IMR-90 (cell line): Measurements from ENCODE around the gene SLC1A1. TPM values are rescaled to one million over a fixed set of nuclear protein-coding genes. Genes with fewer than 3 reads are reported as not detected.

ENCODE experiments used
- ATAC-seq: fragments of 200-7000 bp; cut with Tn5 transposase; 2 replicates; pipeline ENCODE4 v1.9.1; 2020; ENCODE audit warnings: low read depth, mild to moderate bottlenecking, moderate library complexity
- BruUV-seq: library from RNA; stranded (reverse); fragments of 400-500 nt; replicated peaks from 2 replicates; lab custom pipeline; 2021; lab: Mats Ljungman, UMichigan
- CTCF ChIA-PET: fragments of 300-600 bp; formaldehyde crosslinking; extraction: SDS; loops from one replicate; lab custom pipeline; 2021; ENCODE audit warnings: antibody characterized with exemption; lab: Yijun Ruan, JAX
- POLR2A ChIA-PET: fragments of 300-600 bp; sonication (Branson Sonifier 250); formaldehyde crosslinking; loops from one replicate; lab custom pipeline; 2022; ENCODE audit warnings: antibody characterized with exemption; ENCODE audit not compliant: unreplicated experiment; lab: Charles Lee
- DNase-seq: peaks from one replicate; pipeline ENCODE4 v3.0.0; 2013
- H2AFZ ChIP-seq: replicated peaks from 2 replicates; pipeline ENCODE3; 2013; ENCODE audit warnings: low read length, mild to moderate bottlenecking; ENCODE audit not compliant: poor library complexity
- H2AK5ac ChIP-seq: 2 replicates; pipeline ENCODE4 v1.6.1; 2013; ENCODE audit warnings: low read depth, low read length, inconsistent platforms
- H2AK9ac ChIP-seq: replicated peaks from 2 replicates; pipeline ENCODE3; 2013; ENCODE audit warnings: mild to moderate bottlenecking, low read depth, low read length, moderate library complexity; ENCODE audit not compliant: poor library complexity
- H2BK120ac ChIP-seq: 2 replicates; pipeline ENCODE4 v1.6.1; 2013; ENCODE audit warnings: low read depth, low read length, inconsistent platforms
- H2BK15ac ChIP-seq: 3 replicates; pipeline ENCODE4 v1.6.1; 2013; ENCODE audit warnings: low read depth, low read length, inconsistent platforms
- H2BK20ac ChIP-seq: 2 replicates; pipeline ENCODE4 v1.6.1; 2013; ENCODE audit warnings: low read depth, mild to moderate bottlenecking, inconsistent platforms, low read length, moderate library complexity
- H2BK5ac ChIP-seq: 2 replicates; pipeline ENCODE4 v1.6.1; 2013; ENCODE audit warnings: mild to moderate bottlenecking, low read depth, low read length, inconsistent platforms; ENCODE audit not compliant: poor library complexity, severe bottlenecking
- H3K14ac ChIP-seq: replicated peaks from 2 replicates; pipeline ENCODE4 v1.6.1; 2013; ENCODE audit warnings: low read depth, low read length, inconsistent platforms
- H3K18ac ChIP-seq: 2 replicates; pipeline ENCODE4 v1.6.1; 2013; ENCODE audit warnings: low read depth, low read length, control low read depth
- H3K23ac ChIP-seq: 2 replicates; pipeline ENCODE4 v1.6.1; 2013; ENCODE audit warnings: low read depth, low read length, inconsistent platforms
- H3K27ac ChIP-seq: 2 replicates; pipeline ENCODE4 v1.5.1; 2013; ENCODE audit warnings: mild to moderate bottlenecking, control low read depth, low read length; ENCODE audit not compliant: insufficient read depth
- H3K27me3 ChIP-seq: 2 replicates; pipeline ENCODE4 v1.6.1; 2013; ENCODE audit warnings: low read length; ENCODE audit not compliant: control insufficient read depth, insufficient read depth
- H3K36me3 ChIP-seq: 2 replicates; pipeline ENCODE4 v1.6.1; 2013; ENCODE audit warnings: low read length, mixed read lengths; ENCODE audit not compliant: control insufficient read depth, insufficient read depth
- H3K4ac ChIP-seq: 2 replicates; pipeline ENCODE4 v1.6.1; 2013; ENCODE audit warnings: low read depth, low read length, inconsistent platforms
- H3K4me1 ChIP-seq: 2 replicates; pipeline ENCODE4 v1.6.1; 2013; ENCODE audit warnings: low read length, mixed read lengths; ENCODE audit not compliant: control insufficient read depth, insufficient read depth
- H3K4me2 ChIP-seq: 2 replicates; pipeline ENCODE4 v1.6.1; 2013; ENCODE audit warnings: low read depth, mild to moderate bottlenecking, control low read depth, low read length, moderate library complexity
- H3K4me3 ChIP-seq: 2 replicates; pipeline ENCODE4 v1.5.1; 2013; ENCODE audit warnings: low read depth, mild to moderate bottlenecking, control low read depth, low read length, moderate library complexity; ENCODE audit not compliant: insufficient read depth
- H3K56ac ChIP-seq: 2 replicates; pipeline ENCODE4 v1.6.1; 2013; ENCODE audit warnings: low read length, inconsistent platforms; ENCODE audit not compliant: insufficient read depth; ENCODE audit errors: extremely low read depth
- H3K79me1 ChIP-seq, 2 experiments: 2 replicates each; pipeline ENCODE4 v1.6.1; 2013; ENCODE audit warnings: low read length in 2 of 2, inconsistent platforms in 1 of 2, low read depth in 1 of 2
- H3K9ac ChIP-seq: 2 replicates; pipeline ENCODE4 v1.6.1; 2013; ENCODE audit warnings: low read depth, low read length, control low read depth
- H3K9me1 ChIP-seq: 2 replicates; pipeline ENCODE4 v1.6.1; 2013; ENCODE audit warnings: low read length, inconsistent platforms; ENCODE audit not compliant: insufficient read depth
- H3K9me3 ChIP-seq: 2 replicates; pipeline ENCODE4 v1.6.1; 2013; ENCODE audit warnings: low read length; ENCODE audit not compliant: control insufficient read depth, insufficient read depth
- H4K20me1 ChIP-seq: 2 replicates; pipeline ENCODE4 v1.6.1; 2013; ENCODE audit warnings: low read length, inconsistent platforms; ENCODE audit not compliant: insufficient read depth
- H4K5ac ChIP-seq: 2 replicates; pipeline ENCODE4 v1.6.1; 2013; ENCODE audit warnings: mild to moderate bottlenecking, low read depth, low read length, control low read depth
- H4K8ac ChIP-seq, 2 experiments: 2 replicates each; pipeline ENCODE4 v1.6.1; 2013; ENCODE audit warnings: low read depth in 2 of 2, low read length in 2 of 2, control low read depth in 1 of 2, inconsistent platforms in 1 of 2
- H4K91ac ChIP-seq: 2 replicates; pipeline ENCODE4 v1.6.1; 2013; ENCODE audit warnings: low read depth, low read length, inconsistent platforms; ENCODE audit not compliant: insufficient read depth
- BHLHE40 ChIP-seq: fragments of 150-350 bp; IDR thresholded peaks from 2 replicates; pipeline ENCODE4 v1.6.1; 2016; ENCODE audit warnings: mild to moderate bottlenecking, low read depth, low read length
- CEBPB ChIP-seq: IDR thresholded peaks from 2 replicates; pipeline ENCODE4 v1.6.1; 2012; ENCODE audit warnings: low read depth, low read length, improper control_type of control experiment
- CHD1 ChIP-seq: IDR thresholded peaks from 2 replicates; pipeline ENCODE4 v1.6.1; 2012; ENCODE audit warnings: low read depth, low read length, improper control_type of control experiment
- FOS ChIP-seq: fragments of 150-350 bp; IDR thresholded peaks from 2 replicates; pipeline ENCODE4 v1.6.1; 2016; ENCODE audit warnings: low read depth, low read length
- MAFK ChIP-seq: IDR thresholded peaks from 2 replicates; pipeline ENCODE4 v1.6.1; 2012; ENCODE audit warnings: low read depth, low read length, improper control_type of control experiment
- MAZ ChIP-seq: IDR thresholded peaks from 2 replicates; pipeline ENCODE4 v1.6.1; 2012; ENCODE audit warnings: low read depth, mild to moderate bottlenecking, low read length, improper control_type of control experiment, moderate library complexity, borderline replicate concordance
- MXI1 ChIP-seq: IDR thresholded peaks from 2 replicates; pipeline ENCODE4 v1.6.1; 2012; ENCODE audit warnings: low read depth, mild to moderate bottlenecking, low read length, moderate library complexity, borderline replicate concordance
- NFE2L2 ChIP-seq: fragments of 150-350 bp; IDR thresholded peaks from 2 replicates; pipeline ENCODE4 v1.6.1; 2016; ENCODE audit warnings: low read depth, mild to moderate bottlenecking, low read length
- POLR2A ChIP-seq: IDR thresholded peaks from 2 replicates; pipeline ENCODE4 v1.6.1; 2012; ENCODE audit warnings: mild to moderate bottlenecking, low read depth, low read length
- RAD21 ChIP-seq: IDR thresholded peaks from 2 replicates; pipeline ENCODE4 v1.6.1; 2012; ENCODE audit warnings: low read length, improper control_type of control experiment
- RCOR1 ChIP-seq: IDR thresholded peaks from 2 replicates; pipeline ENCODE4 v1.6.1; 2012; ENCODE audit warnings: mild to moderate bottlenecking, low read length, improper control_type of control experiment; ENCODE audit not compliant: insufficient replicate concordance
- RFX5 ChIP-seq: IDR thresholded peaks from 2 replicates; pipeline ENCODE4 v1.8.0; 2012; ENCODE audit warnings: low read depth, mild to moderate bottlenecking, low read length, moderate library complexity
- SMC3 ChIP-seq: fragments of 150-350 bp; IDR thresholded peaks from 2 replicates; pipeline ENCODE4 v1.6.1; 2016; ENCODE audit warnings: low read depth, mild to moderate bottlenecking, antibody characterized with exemption, low read length, moderate library complexity
- WGBS, 2 experiments: methylation state at CpG; one replicate each; pipeline versions ENCODE4 v1.1.5 to v1.1.7; 2013; ENCODE audit warnings: missing lambda C conversion rate in 2 of 2; ENCODE audit not compliant: insufficient read length in 1 of 2; ENCODE audit errors: extremely low coverage in 2 of 2; 5-methylcytosine and 5-hydroxymethylcytosine counted together
- dilution Hi-C: fragments of 300-500 bp; cut with HindIII; formaldehyde crosslinking; loops from one replicate; pipeline ENCODE4 v1.14.3; 2018; ENCODE audit warnings: low sequenced_read_pairs; ENCODE audit not compliant: unreplicated experiment
- in situ Hi-C: fragments of 300-500 bp; cut with MboI; formaldehyde crosslinking; loops from 3 replicates; pipeline ENCODE4 v1.14.3; 2019; ENCODE audit warnings: low sequenced_read_pairs, inconsistent platforms, mixed read lengths
- intact Hi-C: fragments of 100-400 bp; cut with micrococcal nuclease; formaldehyde crosslinking; loops from 2 replicates; pipeline ENCODE4 v1.10.0; 2022
- polyA plus RNA-seq, 3 experiments: library from polyadenylated mRNA; depleted of rRNA; stranded (reverse); fragments of >200 nt; gene quantifications; 2 replicates each; pipeline ENCODE4 v1.2.3, GENCODE V29; 2012; ENCODE audit warnings: low replicate concordance in 1 of 3
- total RNA-seq: library from RNA; depleted of rRNA; stranded (reverse); fragments of >200 nt; gene quantifications from 2 replicates; pipeline ENCODE4 v1.2.3, GENCODE V29; 2012
- TF ChIP-seq, protein P1 (sequence below): conservative IDR thresholded peaks from 2 replicates; pipeline ENCODE4 v1.5.1; 2012; ENCODE audit warnings: mild to moderate bottlenecking, low read depth, low read length, improper control_type of control experiment
- TF ChIP-seq, protein P2 (sequence below): fragments of 150-350 bp; IDR thresholded peaks from 2 replicates; pipeline ENCODE4 v1.6.1; 2017; ENCODE audit warnings: mild to moderate bottlenecking, antibody characterized with exemption, low read length, low read depth
- TF ChIP-seq, protein P3 (sequence below): fragments of 150-350 bp; IDR thresholded peaks from 2 replicates; pipeline ENCODE4 v1.6.1; 2016; ENCODE audit warnings: low read depth, mild to moderate bottlenecking, low read length, moderate library complexity, borderline replicate concordance

Gene SLC1A1
- total and polyA plus RNA-seq, 2 of the 4 experiments (the other 2 are of a cell fraction) = 2.2 to 4.1 TPM

DNA sequence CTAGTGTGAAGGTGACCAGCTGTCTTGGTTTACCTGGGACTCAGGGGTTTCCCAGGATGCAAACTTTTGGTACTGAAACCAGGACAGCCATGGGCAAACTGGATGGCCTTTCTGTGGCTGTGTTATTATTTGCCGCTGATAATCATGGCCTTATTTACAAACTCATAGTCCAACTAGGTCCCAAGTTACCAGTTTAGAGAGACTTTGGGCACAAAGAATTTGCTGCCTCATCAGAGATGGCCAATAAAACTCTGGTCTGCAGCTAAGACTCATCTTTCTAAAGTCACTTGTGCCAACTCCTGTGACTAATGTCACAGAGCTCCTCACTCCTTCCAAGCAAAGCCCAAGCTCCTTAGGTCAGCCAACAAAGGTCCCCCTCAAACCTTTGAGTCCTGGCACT, 124.4 kb downstream of the SLC1A1 start:
- Histone ChIP-seq H3K4me2 (no peak overlapping the region), H3K9ac (no peak overlapping the region), H3K18ac (no peak overlapping the region), H2BK120ac (no peak overlapping the region), H2BK20ac (no peak overlapping the region), H2AK9ac (no peak overlapping the region), H2AK5ac (no peak overlapping the region), H3K23ac (no peak overlapping the region), H3K4ac (no peak overlapping the region), H3K4me1 (no peaks in the 10 kb centered on the region; the same call in 1 of the 2 replicates), H3K14ac (no peak overlapping the region), H3K56ac (no peak overlapping the region), H3K79me1 (no peaks in the 10 kb centered on the region), H3K9me1 (no peaks in the 10 kb centered on the region), H3K36me3 (no peaks in the 10 kb centered on the region), H2BK5ac (no peak overlapping the region), H3K4me3 (no peak overlapping the region), H3K27ac (no peak overlapping the region), H4K8ac (no peak overlapping the region), H2AFZ (no peak overlapping the region), H3K9me3 (no peaks in the 10 kb centered on the region), H4K20me1 (no peaks in the 10 kb centered on the region), H3K27me3 (no peaks in the 10 kb centered on the region), H2BK15ac (no peak overlapping the region), H4K5ac (no peak overlapping the region), H4K91ac (no peak overlapping the region)
- POLR2A ChIA-PET = interaction anchor here (0.6 kb wide), 1 partner anchor 30 kb away, joined by 6 read pairs; no protein-coding TSS in a partner anchor
- WGBS, 2 experiments = no CpG with 5 or more reads among the region's 1 CpG
- DNase-seq (no peak), ATAC-seq (no peak)
- CTCF ChIA-PET = interaction anchor here (1.2 kb wide), 1 partner anchor 10 kb away, joined by 3 read pairs; no protein-coding TSS in a partner anchor
- intact Hi-C loops = no loop called here
- no TSS peak for BruUV-seq
- dilution Hi-C loops = no loop called here
- TF ChIP-seq CHD1 = no peak
- TF ChIP-seq SMC3 = no peak
- TF ChIP-seq RCOR1 = no peak
- TF ChIP-seq RFX5 = no peak
- TF ChIP-seq FOS = no peak
- TF ChIP-seq, protein P1, sequence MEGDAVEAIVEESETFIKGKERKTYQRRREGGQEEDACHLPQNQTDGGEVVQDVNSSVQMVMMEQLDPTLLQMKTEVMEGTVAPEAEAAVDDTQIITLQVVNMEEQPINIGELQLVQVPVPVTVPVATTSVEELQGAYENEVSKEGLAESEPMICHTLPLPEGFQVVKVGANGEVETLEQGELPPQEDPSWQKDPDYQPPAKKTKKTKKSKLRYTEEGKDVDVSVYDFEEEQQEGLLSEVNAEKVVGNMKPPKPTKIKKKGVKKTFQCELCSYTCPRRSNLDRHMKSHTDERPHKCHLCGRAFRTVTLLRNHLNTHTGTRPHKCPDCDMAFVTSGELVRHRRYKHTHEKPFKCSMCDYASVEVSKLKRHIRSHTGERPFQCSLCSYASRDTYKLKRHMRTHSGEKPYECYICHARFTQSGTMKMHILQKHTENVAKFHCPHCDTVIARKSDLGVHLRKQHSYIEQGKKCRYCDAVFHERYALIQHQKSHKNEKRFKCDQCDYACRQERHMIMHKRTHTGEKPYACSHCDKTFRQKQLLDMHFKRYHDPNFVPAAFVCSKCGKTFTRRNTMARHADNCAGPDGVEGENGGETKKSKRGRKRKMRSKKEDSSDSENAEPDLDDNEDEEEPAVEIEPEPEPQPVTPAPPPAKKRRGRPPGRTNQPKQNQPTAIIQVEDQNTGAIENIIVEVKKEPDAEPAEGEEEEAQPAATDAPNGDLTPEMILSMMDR = no peak
- no peak for TF ChIP-seq MAFK
- TF ChIP-seq BHLHE40 = no peak
- TF ChIP-seq NFE2L2 = no peak
- TF ChIP-seq MAZ = no peak
- no peak for TF ChIP-seq CEBPB
- TF ChIP-seq RAD21 = no peak
- no peak for TF ChIP-seq POLR2A
- no peak for TF ChIP-seq MXI1
- TF ChIP-seq, protein P2, sequence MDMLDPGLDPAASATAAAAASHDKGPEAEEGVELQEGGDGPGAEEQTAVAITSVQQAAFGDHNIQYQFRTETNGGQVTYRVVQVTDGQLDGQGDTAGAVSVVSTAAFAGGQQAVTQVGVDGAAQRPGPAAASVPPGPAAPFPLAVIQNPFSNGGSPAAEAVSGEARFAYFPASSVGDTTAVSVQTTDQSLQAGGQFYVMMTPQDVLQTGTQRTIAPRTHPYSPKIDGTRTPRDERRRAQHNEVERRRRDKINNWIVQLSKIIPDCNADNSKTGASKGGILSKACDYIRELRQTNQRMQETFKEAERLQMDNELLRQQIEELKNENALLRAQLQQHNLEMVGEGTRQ = no peak
- TF ChIP-seq, protein P3, sequence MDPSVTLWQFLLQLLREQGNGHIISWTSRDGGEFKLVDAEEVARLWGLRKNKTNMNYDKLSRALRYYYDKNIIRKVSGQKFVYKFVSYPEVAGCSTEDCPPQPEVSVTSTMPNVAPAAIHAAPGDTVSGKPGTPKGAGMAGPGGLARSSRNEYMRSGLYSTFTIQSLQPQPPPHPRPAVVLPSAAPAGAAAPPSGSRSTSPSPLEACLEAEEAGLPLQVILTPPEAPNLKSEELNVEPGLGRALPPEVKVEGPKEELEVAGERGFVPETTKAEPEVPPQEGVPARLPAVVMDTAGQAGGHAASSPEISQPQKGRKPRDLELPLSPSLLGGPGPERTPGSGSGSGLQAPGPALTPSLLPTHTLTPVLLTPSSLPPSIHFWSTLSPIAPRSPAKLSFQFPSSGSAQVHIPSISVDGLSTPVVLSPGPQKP = no peak
- in situ Hi-C loops = no loop called here
